IPS-11a (cell line): ENCODE results near the gene RPS6KA5.
"Not testable (repeated sequence)": the region's sequence is repeated elsewhere in the genome, so short reads cannot be mapped to it uniquely, and the experiment has no call there.

ENCODE experiments used
- H3K4me3 ChIP-seq: one replicate; pipeline ENCODE4 v1.5.1; 2013; ENCODE audit warnings: low read depth, low read length, control low read depth

The RPS6KA5 gene

GRCh38 chr14:91029456-91030217 is 30.8 kb downstream of the RPS6KA5 start:
- no peak overlapping the region for H3K4me3 ChIP-seq

GRCh38 chr14:91027561-91027960 is 32.9 kb downstream of the RPS6KA5 start:
- H3K4me3 ChIP-seq, result no peak overlapping the region

- H3K4me3 ChIP-seq, result not testable (repeated sequence)
Observed at GRCh38 chr14:91022622-91023028, 37.8 kb downstream of the RPS6KA5 start.

GRCh38 chr14:91021991-91022621 is 38.3 kb downstream of the RPS6KA5 start:
- H3K4me3 ChIP-seq, result no peak overlapping the region

GRCh38 chr14:91021115-91021514 is 39.3 kb downstream of the RPS6KA5 start:
- no peak overlapping the region for H3K4me3 ChIP-seq

- no peak overlapping the region for H3K4me3 ChIP-seq
Observed at GRCh38 chr14:91019673-91020072, 40.8 kb downstream of the RPS6KA5 start.

GRCh38 chr14:91018481-91018880 is 42.0 kb downstream of the RPS6KA5 start:
- no peak overlapping the region for H3K4me3 ChIP-seq

- no peak overlapping the region for H3K4me3 ChIP-seq
Observed at GRCh38 chr14:91016800-91017410, 43.5 kb downstream of the RPS6KA5 start.

- no peak overlapping the region for H3K4me3 ChIP-seq
Observed at GRCh38 chr14:91015435-91015834, 45.0 kb downstream of the RPS6KA5 start.

GRCh38 chr14:91012045-91012444 is 48.4 kb downstream of the RPS6KA5 start:
- H3K4me3 ChIP-seq, result no peak overlapping the region

GRCh38 chr14:91010153-91010533 is 50.3 kb downstream of the RPS6KA5 start:
- H3K4me3 ChIP-seq, result no peak overlapping the region

GRCh38 chr14:91009501-91010152 is 50.8 kb downstream of the RPS6KA5 start:
- no peak overlapping the region for H3K4me3 ChIP-seq

GRCh38 chr14:91008759-91009409 is 51.6 kb downstream of the RPS6KA5 start:
- no peak overlapping the region for H3K4me3 ChIP-seq

- no peak overlapping the region for H3K4me3 ChIP-seq
Observed at GRCh38 chr14:91005716-91006115, 54.7 kb downstream of the RPS6KA5 start.

GRCh38 chr14:91004987-91005386 is 55.5 kb downstream of the RPS6KA5 start:
- no peak overlapping the region for H3K4me3 ChIP-seq

- no peak overlapping the region for H3K4me3 ChIP-seq
Observed at GRCh38 chr14:90999299-90999698, 61.1 kb downstream of the RPS6KA5 start.

GRCh38 chr14:90996967-90997366 is 63.5 kb downstream of the RPS6KA5 start:
- no peak overlapping the region for H3K4me3 ChIP-seq

GRCh38 chr14:90995785-90996184 is 64.7 kb downstream of the RPS6KA5 start:
- no peak overlapping the region for H3K4me3 ChIP-seq

GRCh38 chr14:90993792-90994191 is 66.6 kb downstream of the RPS6KA5 start:
- no peak overlapping the region for H3K4me3 ChIP-seq

- H3K4me3 ChIP-seq, result no peak overlapping the region
Observed at GRCh38 chr14:90991690-90992443, 68.6 kb downstream of the RPS6KA5 start.
